Adrenal gland (tissue), 12 donors: ENCODE data around the gene RDX. TPM values are rescaled to one million over a fixed set of nuclear protein-coding genes. Genes with fewer than 3 reads are reported as not detected.
"Not testable (repeated sequence)": the region's sequence is repeated elsewhere in the genome, so short reads cannot be mapped to it uniquely, and the experiment has no call there.

Source experiments
- DNase-seq, 7 donors: peaks; one replicate each; pipeline ENCODE4 v3.0.0-alpha.2; 2019 to 2020
- H3K27ac ChIP-seq, 5 donors: fragments of 200-600 bp; sonication (generic) in 4 of 5; 1 replicate in 3 of 5; 2 replicates in 2 of 5; pipeline versions ENCODE4 v1.5.1 to v1.8.0; 2016 to 2020; ENCODE audit warnings: mild to moderate bottlenecking in 1 of 5
- H3K27me3 ChIP-seq: fragments of 200-600 bp; 2 replicates; pipeline ENCODE4 v1.8.0; 2021
- H3K36me3 ChIP-seq, 2 donors: fragments of 200-600 bp; replicated peaks in 1 of 2; 1 replicate in 1 of 2; 2 replicates in 1 of 2; pipeline versions ENCODE4 v1.5.1 to v1.8.0; 2018 to 2022
- H3K4me1 ChIP-seq, 2 donors: fragments of 200-600 bp; replicated peaks in 1 of 2; 1 replicate in 1 of 2; 2 replicates in 1 of 2; pipeline versions ENCODE4 v1.5.1 to v1.8.0; 2018 to 2021
- H3K4me3 ChIP-seq, 4 donors: fragments of 200-600 bp; sonication (generic) in 3 of 4; one replicate each; pipeline ENCODE4 v1.5.1; 2016 to 2018
- H3K9me3 ChIP-seq, 3 donors: fragments of 200-600 bp; sonication (generic) in 1 of 3; replicated peaks in 1 of 3; 1 replicate in 2 of 3; 2 replicates in 1 of 3; pipeline versions ENCODE4 v1.5.1 to v1.8.0; 2016 to 2021
- POLR2A ChIP-seq, 2 donors: fragments of 450-650 bp; IDR thresholded peaks; one replicate each; pipeline ENCODE4 v1.6.1; 2017; ENCODE audit warnings: antibody characterized with exemption in 2 of 2, mild to moderate bottlenecking in 2 of 2, moderate library complexity in 1 of 2
- WGBS, 4 donors: extraction: QIAGEN DNeasy Blood & Tissue Kit in 2 of 4; methylation state at CpG; one replicate each; pipeline versions ENCODE4 v1.1.5 to v1.1.7; 2013 to 2017; 5-methylcytosine and 5-hydroxymethylcytosine counted together
- intact Hi-C, 2 donors: fragments of 100-400 bp; cut with DNase I; formaldehyde crosslinking; loops; one replicate each; pipeline versions ENCODE4 v1.14.1 to v1.15.0; 2022 to 2023
- polyA plus RNA-seq, 3 donors: library from polyadenylated mRNA; stranded (reverse); fragments of 200-250 nt in 2 of 3; fragments of 350-450 nt in 1 of 3; fragmentation: Illumina TruSeq in 1 of 3; extraction: RNeasy Lipid Tissue Mini Kit (QIAGEN cat#74804) in 1 of 3; gene quantifications; one replicate each; pipeline ENCODE4 v1.2.3, GENCODE V29; 2013 to 2014
- total RNA-seq, 9 donors: library from RNA; depleted of rRNA in 4 of 9; stranded (reverse); fragments of >200 nt in 4 of 9; fragments of 120-200 nt in 1 of 9; fragmentation: NEBNext Ultra II Directional in 1 of 9; extraction: Animal tissue kit (Norgen Biotek cat#: 25700) in 1 of 9; gene quantifications; one replicate each; pipeline versions ENCODE4 v1.1.0 to v1.2.4, GENCODE V29; 2013 to 2023
- TF ChIP-seq, protein P1 (sequence below), 6 experiments: fragments of 450-650 bp in 4 of 6; fragments of 200-600 bp in 2 of 6; sonication (generic) in 1 of 6; IDR thresholded peaks; 1 replicate in 5 of 6; 2 replicates in 1 of 6; pipeline versions ENCODE4 v1.5.1 to v1.8.0; 2016 to 2021; ENCODE audit warnings: antibody characterized with exemption in 6 of 6, mild to moderate bottlenecking in 2 of 6, moderate library complexity in 1 of 6
- donor health status: healthy with polysubstance abuse.
- donor health status: Bipolar disorder and iron deficiency.
- donor health status: DM: yes; HTN: yes; CAD: no.
- donor health status: DM: no; HTN: no; CAD: no.
- donor health status: DM: no; HTN: no; CAD: no.
- donor health status: DM: yes; HTN: yes; CAD: no.

Gene RDX
- total and polyA plus RNA-seq, 12 donors: 82.4 to 1,153 (median 588) TPM

- not testable (repeated sequence) for H3K9me3 ChIP-seq, H3K36me3 ChIP-seq, H3K27me3 ChIP-seq
- Histone ChIP-seq H3K4me3 (peak overlapping the region in 1 of 4 donors; percentile 93), H3K27ac (peak overlapping the region in 3 of 5 donors; percentile 62 to 97 (median 97)), H3K4me1 (peaks cover 46 to 67% of the 10 kb centered on the region in 2 donors)
- DNase-seq: peak in 5 of 7 donors; percentile 41 to 79 (median 64)
- TF ChIP-seq POLR2A (IDR thresholded peaks at IDR 0.05): peak in 1 of 2 donors; percentile 54
- 47 to 72% (median 66%) methylated on average over 3 to 4 of the region's 4 CpGs for WGBS, 4 donors
- intact Hi-C loops: loop anchor here in 1 of 2 donors (10.0 kb wide), 1 partner anchor 63 kb away; no protein-coding TSS in a partner anchor
Measured at GRCh38 chr11:110292146-110292545, 4.3 kb downstream of the RDX start.

GRCh38 chr11:110290591-110291334 is 5.7 kb downstream of the RDX start:
- TF ChIP-seq, protein P1, sequence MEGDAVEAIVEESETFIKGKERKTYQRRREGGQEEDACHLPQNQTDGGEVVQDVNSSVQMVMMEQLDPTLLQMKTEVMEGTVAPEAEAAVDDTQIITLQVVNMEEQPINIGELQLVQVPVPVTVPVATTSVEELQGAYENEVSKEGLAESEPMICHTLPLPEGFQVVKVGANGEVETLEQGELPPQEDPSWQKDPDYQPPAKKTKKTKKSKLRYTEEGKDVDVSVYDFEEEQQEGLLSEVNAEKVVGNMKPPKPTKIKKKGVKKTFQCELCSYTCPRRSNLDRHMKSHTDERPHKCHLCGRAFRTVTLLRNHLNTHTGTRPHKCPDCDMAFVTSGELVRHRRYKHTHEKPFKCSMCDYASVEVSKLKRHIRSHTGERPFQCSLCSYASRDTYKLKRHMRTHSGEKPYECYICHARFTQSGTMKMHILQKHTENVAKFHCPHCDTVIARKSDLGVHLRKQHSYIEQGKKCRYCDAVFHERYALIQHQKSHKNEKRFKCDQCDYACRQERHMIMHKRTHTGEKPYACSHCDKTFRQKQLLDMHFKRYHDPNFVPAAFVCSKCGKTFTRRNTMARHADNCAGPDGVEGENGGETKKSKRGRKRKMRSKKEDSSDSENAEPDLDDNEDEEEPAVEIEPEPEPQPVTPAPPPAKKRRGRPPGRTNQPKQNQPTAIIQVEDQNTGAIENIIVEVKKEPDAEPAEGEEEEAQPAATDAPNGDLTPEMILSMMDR (IDR thresholded peaks at IDR 0.05): no peak
- no peak for TF ChIP-seq POLR2A (IDR thresholded peaks at IDR 0.05)
- peaks cover 55 to 78% of the 10 kb centered on the region in 2 donors for H3K4me1 ChIP-seq
- no peak for DNase-seq
- peak overlapping the region in 1 of 4 donors; percentile 13 for H3K4me3 ChIP-seq
- no peaks in the 10 kb centered on the region for H3K9me3 ChIP-seq
- intact Hi-C loops: loop anchor here in 1 of 2 donors (10.0 kb wide), 1 partner anchor 64 kb away; no protein-coding TSS in a partner anchor
- 69 to 85% (median 77%) methylated on average over 7 of the region's 7 CpGs for WGBS, 4 donors
- no peaks in the 10 kb centered on the region for H3K36me3 ChIP-seq
- no peaks in the 10 kb centered on the region for H3K27me3 ChIP-seq
- peak overlapping the region; percentile 17 to 97 (median 44) for H3K27ac ChIP-seq

DNA sequence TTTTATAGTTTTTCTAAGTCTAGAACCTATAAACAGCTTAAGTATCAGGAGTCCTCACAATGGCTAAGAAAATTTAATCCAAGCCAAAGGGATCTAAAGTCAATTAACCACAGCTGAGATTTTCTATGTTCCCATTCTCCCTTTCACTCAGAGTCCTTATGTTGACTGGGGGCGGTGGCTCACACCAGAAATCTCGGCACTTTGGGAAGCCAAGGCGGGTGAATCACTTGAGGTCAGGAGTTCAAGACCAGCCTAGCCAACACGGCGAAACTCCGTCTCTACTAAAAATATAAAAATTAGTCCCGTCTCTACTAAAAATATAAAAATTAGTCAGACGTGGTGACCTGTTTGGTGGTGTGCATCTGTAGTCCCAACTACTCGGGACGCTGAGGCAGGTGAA is 6.9 kb downstream of the RDX start:
- intact Hi-C loops: loop anchor here in 1 of 2 donors (10.0 kb wide), 1 partner anchor 85 kb away; no protein-coding TSS in a partner anchor
- H3K36me3 ChIP-seq: no peaks in the 10 kb centered on the region
- H3K27ac ChIP-seq: peak overlapping the region in 3 of 5 donors; percentile 39 to 72 (median 48)
- TF ChIP-seq, protein P1 (IDR thresholded peaks at IDR 0.05): no peak
- peak in 1 of 2 donors; percentile 23 for TF ChIP-seq POLR2A (IDR thresholded peaks at IDR 0.05)
- peak in 4 of 7 donors; percentile 53 to 70 (median 64) for DNase-seq
- WGBS, 4 donors: 39 to 58% (median 51%) methylated on average over 10 of the region's 10 CpGs
- no peaks in the 10 kb centered on the region for H3K9me3 ChIP-seq
- H3K4me1 ChIP-seq: peaks cover 55 to 88% of the 10 kb centered on the region in 2 donors
- H3K4me3 ChIP-seq: peak overlapping the region in 1 of 4 donors; percentile 6
- no peaks in the 10 kb centered on the region for H3K27me3 ChIP-seq

GRCh38 chr11:110287537-110287936 is 8.9 kb downstream of the RDX start:
- 69 to 82% (median 72%) methylated on average over 1 of the region's 1 CpG for WGBS, 4 donors
- no peaks in the 10 kb centered on the region for H3K27me3 ChIP-seq
- H3K4me3 ChIP-seq: no peak overlapping the region
- TF ChIP-seq POLR2A (IDR thresholded peaks at IDR 0.05): no peak
- TF ChIP-seq, protein P1 (IDR thresholded peaks at IDR 0.05): no peak
- H3K36me3 ChIP-seq: no peaks in the 10 kb centered on the region
- peak overlapping the region in 1 of 5 donors; percentile 6 for H3K27ac ChIP-seq
- no peaks in the 10 kb centered on the region for H3K9me3 ChIP-seq
- intact Hi-C loops: loop anchor here in 1 of 2 donors (10.0 kb wide), 1 partner anchor 83 kb away; no protein-coding TSS in a partner anchor
- no peak for DNase-seq
- H3K4me1 ChIP-seq: peaks cover 55 to 96% of the 10 kb centered on the region in 2 donors
